Measurements from ENCODE around the gene MYO15B.

GRCh38 chr17:75551266-75551665, 36.3 kb upstream of the MYO15B start:
- TF ChIP-seq CTCF (IDR thresholded peaks at IDR 0.05; ENCODE audit: insufficient read depth, low read length), result no peak
- TF ChIP-seq REST (IDR thresholded peaks at IDR 0.05; ENCODE audit: insufficient replicate concordance, low read depth), result no peak
